Measurements from ENCODE around the gene ADAT3.

GRCh38 chr19:1856698-1857603 is 48.2 kb upstream of the ADAT3 start:
- TF ChIP-seq, protein P1, sequence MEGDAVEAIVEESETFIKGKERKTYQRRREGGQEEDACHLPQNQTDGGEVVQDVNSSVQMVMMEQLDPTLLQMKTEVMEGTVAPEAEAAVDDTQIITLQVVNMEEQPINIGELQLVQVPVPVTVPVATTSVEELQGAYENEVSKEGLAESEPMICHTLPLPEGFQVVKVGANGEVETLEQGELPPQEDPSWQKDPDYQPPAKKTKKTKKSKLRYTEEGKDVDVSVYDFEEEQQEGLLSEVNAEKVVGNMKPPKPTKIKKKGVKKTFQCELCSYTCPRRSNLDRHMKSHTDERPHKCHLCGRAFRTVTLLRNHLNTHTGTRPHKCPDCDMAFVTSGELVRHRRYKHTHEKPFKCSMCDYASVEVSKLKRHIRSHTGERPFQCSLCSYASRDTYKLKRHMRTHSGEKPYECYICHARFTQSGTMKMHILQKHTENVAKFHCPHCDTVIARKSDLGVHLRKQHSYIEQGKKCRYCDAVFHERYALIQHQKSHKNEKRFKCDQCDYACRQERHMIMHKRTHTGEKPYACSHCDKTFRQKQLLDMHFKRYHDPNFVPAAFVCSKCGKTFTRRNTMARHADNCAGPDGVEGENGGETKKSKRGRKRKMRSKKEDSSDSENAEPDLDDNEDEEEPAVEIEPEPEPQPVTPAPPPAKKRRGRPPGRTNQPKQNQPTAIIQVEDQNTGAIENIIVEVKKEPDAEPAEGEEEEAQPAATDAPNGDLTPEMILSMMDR (IDR thresholded peaks at IDR 0.05), result no peak
- peak in 1 of 3 donors; percentile 86 for TF ChIP-seq POLR2AphosphoS5 (IDR thresholded peaks at IDR 0.05)
- peak in 1 of 4 donors; percentile 13 for TF ChIP-seq POLR2A (IDR thresholded peaks at IDR 0.05)

All from stomach (tissue), 4 donors.